Sigmoid colon (tissue), 7 donors: ENCODE results near the gene SLC6A5. TPM values are rescaled to one million over a fixed set of nuclear protein-coding genes. Genes with fewer than 3 reads are reported as not detected.

Source experiments
- DNase-seq: peaks from one replicate; pipeline ENCODE4 v3.0.0-alpha.2; 2019
- H3K27ac ChIP-seq, 4 donors: fragments of 200-600 bp; sonication (generic); one replicate each; pipeline ENCODE4 v1.5.1; 2016 to 2019; ENCODE audit warnings: mild to moderate bottlenecking in 1 of 4
- H3K27me3 ChIP-seq, 3 donors: fragments of 200-600 bp; sonication (generic); one replicate each; pipeline ENCODE4 v1.5.1; 2019; ENCODE audit warnings: mild to moderate bottlenecking in 1 of 3
- H3K36me3 ChIP-seq, 4 donors: fragments of 200-600 bp; sonication (generic); one replicate each; pipeline ENCODE4 v1.5.1; 2016 to 2019
- H3K4me1 ChIP-seq, 4 donors: fragments of 200-600 bp; sonication (generic); one replicate each; pipeline ENCODE4 v1.5.1; 2017 to 2019
- H3K4me3 ChIP-seq, 4 donors: fragments of 200-600 bp; sonication (generic); one replicate each; pipeline ENCODE4 v1.5.1; 2017 to 2019; ENCODE audit warnings: mild to moderate bottlenecking in 2 of 4, moderate library complexity in 1 of 4
- H3K9me3 ChIP-seq, 4 donors: fragments of 200-600 bp in 3 of 4; sonication (generic) in 3 of 4; one replicate each; pipeline versions ENCODE4 v1.5.1 to v1.6.1; 2013 to 2019
- EP300 ChIP-seq, 4 donors: sonication (generic); formaldehyde crosslinking; IDR thresholded peaks; one replicate each; pipeline ENCODE4 v1.6.1; 2017; ENCODE audit warnings: antibody characterized with exemption in 4 of 4
- POLR2A ChIP-seq, 2 donors: fragments of 450-650 bp; IDR thresholded peaks; one replicate each; pipeline ENCODE4 v1.6.1; 2016; ENCODE audit warnings: antibody characterized with exemption in 2 of 2, mild to moderate bottlenecking in 2 of 2, moderate library complexity in 2 of 2
- POLR2AphosphoS5 ChIP-seq, 4 donors: sonication (generic); formaldehyde crosslinking; IDR thresholded peaks; one replicate each; pipeline ENCODE4 v1.6.1; 2017; ENCODE audit warnings: antibody characterized with exemption in 4 of 4
- WGBS, 2 donors: extraction: QIAGEN DNeasy Blood & Tissue Kit; methylation state at CpG; one replicate each; pipeline ENCODE4 v1.1.7; 2013; 5-methylcytosine and 5-hydroxymethylcytosine counted together
- intact Hi-C: fragments of 100-400 bp; cut with DNase I; formaldehyde crosslinking; loops from one replicate; pipeline ENCODE4 v1.15.1; 2023
- polyA plus RNA-seq, 3 donors: library from polyadenylated mRNA; stranded (reverse); fragments of 200-250 nt; gene quantifications; one replicate each; pipeline ENCODE4 v1.2.3, GENCODE V29; 2013
- total RNA-seq, 4 donors: library from RNA; depleted of rRNA; stranded (reverse); fragments of >200 nt; gene quantifications; one replicate each; pipeline ENCODE4 v1.1.0, GENCODE V29; 2016
- TF ChIP-seq, protein P1 (sequence below), 4 experiments: fragments of 450-650 bp in 3 of 4; fragments of 200-600 bp in 1 of 4; IDR thresholded peaks; one replicate each; pipeline ENCODE4 v1.5.1; 2016 to 2019; ENCODE audit warnings: antibody characterized with exemption in 4 of 4, mild to moderate bottlenecking in 3 of 4, moderate library complexity in 2 of 4
- donor health status: healthy with polysubstance abuse.
- donor health status: Bipolar disorder and iron deficiency.
- donor health status: healthy.

SLC6A5 gene
- total and polyA plus RNA-seq, 7 donors, result under 0.01 TPM; not detected in 6

DNA sequence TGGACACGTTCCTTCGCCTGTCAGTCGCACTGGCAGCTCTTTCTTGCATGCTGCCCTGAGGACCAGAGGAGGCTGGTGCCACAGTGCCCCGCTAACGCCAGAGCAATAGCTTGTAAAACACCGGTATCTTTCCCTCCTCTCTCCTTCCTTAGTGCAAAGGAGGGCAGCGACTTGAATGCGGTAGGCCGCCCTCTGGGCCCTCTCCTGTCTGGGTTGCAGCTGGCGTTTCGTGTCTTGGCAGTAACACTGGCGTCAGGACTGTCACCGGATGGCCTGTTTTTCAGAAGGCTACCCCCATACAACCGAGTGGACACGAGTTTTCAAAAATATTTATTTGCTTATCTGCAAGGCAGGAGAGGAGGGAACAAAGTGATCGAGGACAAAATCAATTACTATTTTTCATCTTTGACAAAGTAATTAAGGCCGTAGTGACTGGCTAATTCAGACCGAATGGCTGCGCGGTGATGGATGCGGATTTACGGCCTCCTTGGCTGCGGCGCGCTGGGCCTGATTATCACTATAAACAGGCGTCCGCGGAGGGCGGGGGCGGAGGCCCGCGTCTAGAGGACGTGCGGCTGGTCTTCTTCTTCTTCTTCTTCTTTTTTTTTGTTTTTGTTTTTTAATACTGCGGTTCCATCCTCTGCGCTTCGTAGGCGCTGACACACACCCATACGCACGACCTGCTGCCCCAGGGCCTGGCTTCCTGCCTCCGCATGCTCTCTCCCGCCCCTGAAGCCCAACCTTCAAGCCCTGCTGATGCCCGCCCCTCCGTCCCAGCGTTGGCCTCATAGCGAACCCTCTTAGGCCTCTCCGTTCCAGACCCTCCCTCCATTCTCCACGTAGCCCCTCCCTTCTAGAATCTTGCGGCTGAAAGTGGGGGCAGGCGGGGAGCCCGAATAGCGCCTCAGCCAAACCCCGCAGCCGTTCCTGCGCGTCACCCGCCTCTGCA is 2.9 kb upstream of the SLC6A5 start:
- H3K27me3 ChIP-seq, result peaks cover 26 to 79% (median 55%) of the 10 kb centered on the region in 3 donors
- no peaks in the 10 kb centered on the region for H3K9me3 ChIP-seq
- WGBS, 2 donors, result 7 to 16% methylated on average over 57 of the region's 57 CpGs
- intact Hi-C loops, result no loop called here
- DNase-seq, result no peak
- H3K4me1 ChIP-seq, result peaks cover 0 to 12% (median 8%) of the 10 kb centered on the region in 4 donors
- no peaks in the 10 kb centered on the region for H3K36me3 ChIP-seq
- no peak overlapping the region for H3K27ac ChIP-seq
- TF ChIP-seq, protein P1, sequence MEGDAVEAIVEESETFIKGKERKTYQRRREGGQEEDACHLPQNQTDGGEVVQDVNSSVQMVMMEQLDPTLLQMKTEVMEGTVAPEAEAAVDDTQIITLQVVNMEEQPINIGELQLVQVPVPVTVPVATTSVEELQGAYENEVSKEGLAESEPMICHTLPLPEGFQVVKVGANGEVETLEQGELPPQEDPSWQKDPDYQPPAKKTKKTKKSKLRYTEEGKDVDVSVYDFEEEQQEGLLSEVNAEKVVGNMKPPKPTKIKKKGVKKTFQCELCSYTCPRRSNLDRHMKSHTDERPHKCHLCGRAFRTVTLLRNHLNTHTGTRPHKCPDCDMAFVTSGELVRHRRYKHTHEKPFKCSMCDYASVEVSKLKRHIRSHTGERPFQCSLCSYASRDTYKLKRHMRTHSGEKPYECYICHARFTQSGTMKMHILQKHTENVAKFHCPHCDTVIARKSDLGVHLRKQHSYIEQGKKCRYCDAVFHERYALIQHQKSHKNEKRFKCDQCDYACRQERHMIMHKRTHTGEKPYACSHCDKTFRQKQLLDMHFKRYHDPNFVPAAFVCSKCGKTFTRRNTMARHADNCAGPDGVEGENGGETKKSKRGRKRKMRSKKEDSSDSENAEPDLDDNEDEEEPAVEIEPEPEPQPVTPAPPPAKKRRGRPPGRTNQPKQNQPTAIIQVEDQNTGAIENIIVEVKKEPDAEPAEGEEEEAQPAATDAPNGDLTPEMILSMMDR (IDR thresholded peaks at IDR 0.05), result no peak
- TF ChIP-seq POLR2A (IDR thresholded peaks at IDR 0.05), result no peak
- TF ChIP-seq POLR2AphosphoS5 (IDR thresholded peaks at IDR 0.05), result no peak
- H3K4me3 ChIP-seq, result peak overlapping the region in 1 of 4 donors; percentile 6

DNA sequence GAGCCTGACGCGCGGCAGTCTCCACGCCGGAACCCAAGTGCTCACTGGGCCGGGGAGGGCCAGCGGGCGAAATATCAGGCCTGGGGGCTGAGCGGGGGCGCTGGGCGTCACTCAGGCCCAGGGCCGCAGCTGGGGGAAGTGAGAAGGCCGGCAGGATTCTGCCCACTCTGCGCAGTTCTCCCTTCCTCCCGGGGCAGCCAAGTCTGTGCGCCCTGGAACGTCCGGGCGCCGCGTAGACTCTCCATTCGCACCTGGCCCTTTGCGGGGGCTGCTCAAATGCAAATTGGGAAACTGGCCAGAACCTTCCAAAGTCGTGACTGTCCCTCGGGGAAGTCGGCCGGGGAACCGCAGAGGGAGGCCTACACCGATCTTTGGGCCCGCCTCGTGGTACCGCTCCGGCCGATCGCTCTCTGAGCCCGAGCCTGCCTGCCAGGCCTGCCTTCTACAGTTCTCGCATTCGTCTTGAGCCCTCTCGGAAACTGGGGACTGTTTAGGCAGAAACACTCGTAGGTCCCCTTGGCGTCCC is 2.2 kb upstream of the SLC6A5 start:
- Histone ChIP-seq H3K27me3 (peaks cover 26 to 86% (median 63%) of the 10 kb centered on the region in 3 donors), H3K4me1 (peaks cover 0 to 12% (median 8%) of the 10 kb centered on the region in 4 donors), H3K27ac (no peak overlapping the region), H3K9me3 (no peaks in the 10 kb centered on the region), H3K36me3 (no peaks in the 10 kb centered on the region), H3K4me3 (peak overlapping the region in 1 of 4 donors; percentile 6)
- intact Hi-C loops, result no loop called here
- TF ChIP-seq POLR2AphosphoS5 (IDR thresholded peaks at IDR 0.05) (no peak), EP300 (IDR thresholded peaks at IDR 0.05) (no peak), POLR2A (IDR thresholded peaks at IDR 0.05) (no peak)
- TF ChIP-seq, protein P1 (IDR thresholded peaks at IDR 0.05), result no peak
- DNase-seq, result no peak
- WGBS, 2 donors, result 5 to 18% methylated on average over 41 of the region's 41 CpGs

DNA sequence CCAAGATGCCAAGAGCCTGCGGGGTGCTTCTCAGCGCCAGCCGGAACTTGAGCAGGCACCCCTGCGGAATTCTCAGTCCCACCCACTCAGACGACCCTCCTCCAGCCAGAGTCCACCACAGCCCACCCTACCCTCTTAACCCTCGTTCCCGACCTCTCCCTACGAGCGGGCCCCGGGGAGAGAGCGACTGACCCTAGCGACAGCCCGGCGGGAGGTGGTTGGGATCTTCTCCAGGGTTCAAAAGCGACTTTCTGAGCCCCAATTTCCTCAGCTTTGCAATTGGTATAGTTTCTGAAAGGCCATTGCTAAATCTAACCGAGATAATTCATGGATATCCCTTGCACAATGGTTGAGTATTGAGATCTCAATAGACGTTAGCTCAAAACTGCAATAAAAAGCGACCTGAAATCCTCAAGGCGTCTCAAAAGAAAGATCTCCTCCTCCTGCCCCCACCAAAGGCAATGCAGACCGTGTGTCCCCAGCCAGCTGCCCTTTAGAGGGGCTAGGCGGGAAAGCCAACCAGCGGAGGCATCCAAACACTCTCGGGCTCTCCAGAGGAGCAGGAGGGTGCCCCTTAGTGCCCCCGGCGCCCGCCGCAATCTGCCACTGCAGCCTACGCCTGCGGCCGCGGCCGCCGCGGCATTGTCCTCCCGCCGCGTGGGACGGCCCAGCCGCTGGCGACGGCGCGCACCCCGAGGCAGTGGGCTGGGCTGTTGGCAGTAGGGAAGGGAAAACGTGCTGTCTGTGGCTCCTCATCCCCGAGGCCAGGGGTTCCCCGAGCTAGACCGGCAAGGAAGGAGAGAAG is 1.5 kb upstream of the SLC6A5 start:
- Histone ChIP-seq H3K27ac (no peak overlapping the region), H3K27me3 (peaks cover 26 to 88% (median 65%) of the 10 kb centered on the region in 3 donors), H3K4me3 (no peak overlapping the region), H3K4me1 (peaks cover 0 to 12% (median 8%) of the 10 kb centered on the region in 4 donors), H3K9me3 (no peaks in the 10 kb centered on the region), H3K36me3 (no peaks in the 10 kb centered on the region)
- 4 to 13% methylated on average over 48 of the region's 48 CpGs for WGBS, 2 donors
- no peak for DNase-seq
- TF ChIP-seq POLR2AphosphoS5 (IDR thresholded peaks at IDR 0.05) (no peak), POLR2A (IDR thresholded peaks at IDR 0.05) (no peak)
- TF ChIP-seq, protein P1 (IDR thresholded peaks at IDR 0.05), result no peak
- intact Hi-C loops, result no loop called here

- Histone ChIP-seq H3K27me3 (peaks cover 26 to 92% (median 71%) of the 10 kb centered on the region in 3 donors), H3K9me3 (no peaks in the 10 kb centered on the region), H3K4me1 (peaks cover 0 to 12% (median 8%) of the 10 kb centered on the region in 4 donors), H3K27ac (no peak overlapping the region), H3K36me3 (no peaks in the 10 kb centered on the region), H3K4me3 (no peak overlapping the region)
- WGBS, 2 donors, result 6 to 15% methylated on average over 11 of the region's 11 CpGs
- TF ChIP-seq EP300 (IDR thresholded peaks at IDR 0.05) (no peak), POLR2AphosphoS5 (IDR thresholded peaks at IDR 0.05) (no peak), POLR2A (IDR thresholded peaks at IDR 0.05) (no peak)
- TF ChIP-seq, protein P1 (IDR thresholded peaks at IDR 0.05), result no peak
- intact Hi-C loops, result no loop called here
- no peak for DNase-seq
Measured at GRCh38 chr11:20598492-20598891, 916 bp upstream of the SLC6A5 start.
